NB4 (cell line): ENCODE results near the gene ESF1.

Experiments
- DNase-seq: peaks from one replicate; pipeline ENCODE4 v3.0.0; 2010; ENCODE audit warnings: low read depth
- H3K4me3 ChIP-seq: one replicate; pipeline ENCODE4 v1.5.1; 2011; ENCODE audit warnings: mild to moderate bottlenecking, low read depth, low read length, moderate library complexity
- MYC ChIP-seq: IDR thresholded peaks from 2 replicates; pipeline ENCODE4 v1.6.1; 2011; ENCODE audit warnings: low read depth, low read length
- POLR2A ChIP-seq: IDR thresholded peaks from 2 replicates; pipeline ENCODE4 v1.6.1; 2011; ENCODE audit warnings: mild to moderate bottlenecking; ENCODE audit not compliant: insufficient read length; ENCODE audit errors: extremely low read depth
- TF ChIP-seq, protein P1 (sequence below): IDR thresholded peaks from 2 replicates; pipeline ENCODE4 v1.6.1; 2011; ENCODE audit warnings: low read depth, low read length
- TF ChIP-seq, protein P2 (sequence below): IDR thresholded peaks from one replicate; pipeline ENCODE4 v1.5.1; 2012; ENCODE audit warnings: low read depth, low read length

ESF1 gene, protein sequence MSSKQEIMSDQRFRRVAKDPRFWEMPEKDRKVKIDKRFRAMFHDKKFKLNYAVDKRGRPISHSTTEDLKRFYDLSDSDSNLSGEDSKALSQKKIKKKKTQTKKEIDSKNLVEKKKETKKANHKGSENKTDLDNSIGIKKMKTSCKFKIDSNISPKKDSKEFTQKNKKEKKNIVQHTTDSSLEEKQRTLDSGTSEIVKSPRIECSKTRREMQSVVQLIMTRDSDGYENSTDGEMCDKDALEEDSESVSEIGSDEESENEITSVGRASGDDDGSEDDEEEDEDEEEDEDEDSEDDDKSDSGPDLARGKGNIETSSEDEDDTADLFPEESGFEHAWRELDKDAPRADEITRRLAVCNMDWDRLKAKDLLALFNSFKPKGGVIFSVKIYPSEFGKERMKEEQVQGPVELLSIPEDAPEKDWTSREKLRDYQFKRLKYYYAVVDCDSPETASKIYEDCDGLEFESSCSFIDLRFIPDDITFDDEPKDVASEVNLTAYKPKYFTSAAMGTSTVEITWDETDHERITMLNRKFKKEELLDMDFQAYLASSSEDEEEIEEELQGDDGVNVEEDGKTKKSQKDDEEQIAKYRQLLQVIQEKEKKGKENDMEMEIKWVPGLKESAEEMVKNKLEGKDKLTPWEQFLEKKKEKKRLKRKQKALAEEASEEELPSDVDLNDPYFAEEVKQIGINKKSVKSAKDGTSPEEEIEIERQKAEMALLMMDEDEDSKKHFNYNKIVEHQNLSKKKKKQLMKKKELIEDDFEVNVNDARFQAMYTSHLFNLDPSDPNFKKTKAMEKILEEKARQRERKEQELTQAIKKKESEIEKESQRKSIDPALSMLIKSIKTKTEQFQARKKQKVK

DNA sequence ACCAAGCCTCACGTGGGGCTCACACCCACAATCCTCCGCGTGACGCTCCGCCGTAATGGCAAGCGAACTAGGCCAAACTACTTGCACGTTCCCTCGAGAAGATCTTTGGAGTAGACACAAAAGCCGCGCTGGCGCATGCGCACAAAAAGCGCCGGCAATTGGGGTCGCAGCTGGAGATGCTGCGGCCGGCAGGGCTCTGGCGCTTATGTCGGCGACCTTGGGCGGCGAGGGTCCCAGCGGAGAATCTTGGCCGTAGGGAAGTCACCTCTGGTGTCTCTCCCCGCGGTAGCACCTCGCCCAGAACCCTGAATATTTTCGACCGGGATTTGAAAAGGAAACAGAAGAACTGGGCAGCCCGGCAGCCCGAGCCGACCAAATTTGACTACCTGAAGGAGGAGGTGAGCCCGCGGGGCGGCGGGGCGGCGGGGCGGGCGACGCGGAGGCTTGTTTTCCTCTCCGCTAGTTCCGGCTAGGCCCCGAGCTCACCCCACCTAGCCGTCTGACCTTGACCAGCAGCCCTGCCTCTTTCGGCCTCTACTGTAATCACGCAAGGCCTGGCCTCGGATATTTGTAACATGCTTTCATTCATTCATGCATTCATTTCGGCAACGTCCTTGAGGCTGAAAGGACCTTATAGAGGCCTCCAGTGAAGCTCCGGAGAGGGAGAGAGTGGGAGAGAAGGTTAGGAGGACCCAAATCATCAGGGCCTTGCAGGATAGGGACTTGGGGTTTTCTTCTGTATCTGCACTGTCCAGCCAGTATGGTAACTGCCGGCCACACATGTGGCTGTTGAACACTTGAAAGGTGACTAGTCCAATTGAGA is at the start of gene ESF1, which contains the start of gene NDUFAF5:
Gene ESF1 (minus strand): TSS at position 27 of the 823 bp plus-strand sequence. CDS start 1,779 bp downstream, outside the sequence.
Gene NDUFAF5 (plus strand): TSS at position 136 of the 823 bp plus-strand sequence. CDS start 41 bp downstream, at position 177.
- peak; percentile 98 for DNase-seq
- H3K4me3 ChIP-seq: peak within 1 kb of the TSS; percentile 98
- TF ChIP-seq MYC: peak; percentile 100
- TF ChIP-seq, protein P1, sequence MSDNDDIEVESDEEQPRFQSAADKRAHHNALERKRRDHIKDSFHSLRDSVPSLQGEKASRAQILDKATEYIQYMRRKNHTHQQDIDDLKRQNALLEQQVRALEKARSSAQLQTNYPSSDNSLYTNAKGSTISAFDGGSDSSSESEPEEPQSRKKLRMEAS: peak; percentile 99
- TF ChIP-seq POLR2A: peak; percentile 79
- TF ChIP-seq, protein P2, sequence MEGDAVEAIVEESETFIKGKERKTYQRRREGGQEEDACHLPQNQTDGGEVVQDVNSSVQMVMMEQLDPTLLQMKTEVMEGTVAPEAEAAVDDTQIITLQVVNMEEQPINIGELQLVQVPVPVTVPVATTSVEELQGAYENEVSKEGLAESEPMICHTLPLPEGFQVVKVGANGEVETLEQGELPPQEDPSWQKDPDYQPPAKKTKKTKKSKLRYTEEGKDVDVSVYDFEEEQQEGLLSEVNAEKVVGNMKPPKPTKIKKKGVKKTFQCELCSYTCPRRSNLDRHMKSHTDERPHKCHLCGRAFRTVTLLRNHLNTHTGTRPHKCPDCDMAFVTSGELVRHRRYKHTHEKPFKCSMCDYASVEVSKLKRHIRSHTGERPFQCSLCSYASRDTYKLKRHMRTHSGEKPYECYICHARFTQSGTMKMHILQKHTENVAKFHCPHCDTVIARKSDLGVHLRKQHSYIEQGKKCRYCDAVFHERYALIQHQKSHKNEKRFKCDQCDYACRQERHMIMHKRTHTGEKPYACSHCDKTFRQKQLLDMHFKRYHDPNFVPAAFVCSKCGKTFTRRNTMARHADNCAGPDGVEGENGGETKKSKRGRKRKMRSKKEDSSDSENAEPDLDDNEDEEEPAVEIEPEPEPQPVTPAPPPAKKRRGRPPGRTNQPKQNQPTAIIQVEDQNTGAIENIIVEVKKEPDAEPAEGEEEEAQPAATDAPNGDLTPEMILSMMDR: no peak

DNA sequence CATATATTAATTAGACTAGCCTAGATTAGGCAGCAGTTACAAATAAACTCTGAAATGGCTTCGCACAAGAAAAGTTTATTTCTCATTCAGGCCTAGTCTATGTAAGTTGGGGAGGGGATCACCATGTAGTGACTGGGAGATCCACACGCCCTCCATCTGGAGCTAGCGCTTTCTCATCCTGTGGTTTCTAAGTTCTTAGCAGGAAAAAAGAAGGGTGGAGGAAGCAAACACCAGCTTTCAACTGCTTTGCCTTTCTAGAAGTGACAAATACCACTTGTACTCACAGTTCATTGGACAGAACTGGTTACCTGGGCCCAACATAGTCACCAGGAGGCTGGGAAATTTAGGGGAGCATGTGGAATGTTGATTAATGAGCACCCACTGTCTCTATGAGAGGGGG is 46.8 kb upstream of the ESF1 start:
- TF ChIP-seq, protein P1: no peak
- no peak for TF ChIP-seq MYC
- TF ChIP-seq, protein P2: no peak
- no peak for TF ChIP-seq POLR2A
- DNase-seq: no peak
- H3K4me3 ChIP-seq: no peak overlapping the region

DNA sequence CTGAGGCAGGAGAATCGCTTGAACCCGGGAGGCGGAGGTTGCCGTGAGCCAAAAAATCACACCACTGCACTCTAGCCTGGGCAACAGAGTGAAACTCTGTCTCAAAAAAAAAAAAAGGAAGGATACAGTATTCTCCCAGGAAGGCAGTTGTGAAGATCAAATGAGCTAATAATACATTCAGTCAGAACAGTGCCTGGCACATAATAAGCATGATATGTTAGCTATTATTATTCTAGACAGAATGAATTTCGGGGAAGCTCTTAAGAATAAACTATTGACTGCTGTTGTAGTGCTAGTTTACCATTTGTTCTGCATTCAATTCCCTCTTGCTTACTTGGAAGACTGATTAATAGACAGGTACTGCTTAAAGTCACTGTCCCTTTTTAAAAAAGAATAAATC is 40.7 kb upstream of the ESF1 start:
- DNase-seq: no peak
- H3K4me3 ChIP-seq: no peak overlapping the region
- TF ChIP-seq MYC (no peak), POLR2A (no peak)
- TF ChIP-seq, protein P1: no peak
- TF ChIP-seq, protein P2: no peak

DNA sequence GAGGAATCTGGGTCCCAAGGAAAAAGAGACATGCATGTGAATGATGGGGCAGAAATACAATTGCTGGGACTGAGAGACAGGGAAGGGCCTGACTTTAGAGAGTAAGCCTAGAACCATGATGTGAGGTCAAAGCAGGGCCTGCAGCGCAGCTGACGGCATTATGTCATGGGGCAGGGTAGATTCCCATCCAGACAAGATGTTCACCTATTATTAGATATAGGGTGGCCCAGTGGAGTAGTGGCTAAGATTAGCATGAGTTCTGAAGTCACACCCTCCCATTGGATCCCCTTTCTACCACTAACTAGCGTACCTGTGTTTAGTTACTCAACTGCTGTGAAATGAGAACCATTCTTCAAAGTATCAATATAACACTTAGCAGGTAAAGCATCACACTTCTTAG is 39.7 kb upstream of the ESF1 start:
- DNase-seq: no peak
- TF ChIP-seq MYC: no peak
- TF ChIP-seq, protein P2: no peak
- no peak for TF ChIP-seq POLR2A
- TF ChIP-seq, protein P1: no peak
- no peak overlapping the region for H3K4me3 ChIP-seq

DNA sequence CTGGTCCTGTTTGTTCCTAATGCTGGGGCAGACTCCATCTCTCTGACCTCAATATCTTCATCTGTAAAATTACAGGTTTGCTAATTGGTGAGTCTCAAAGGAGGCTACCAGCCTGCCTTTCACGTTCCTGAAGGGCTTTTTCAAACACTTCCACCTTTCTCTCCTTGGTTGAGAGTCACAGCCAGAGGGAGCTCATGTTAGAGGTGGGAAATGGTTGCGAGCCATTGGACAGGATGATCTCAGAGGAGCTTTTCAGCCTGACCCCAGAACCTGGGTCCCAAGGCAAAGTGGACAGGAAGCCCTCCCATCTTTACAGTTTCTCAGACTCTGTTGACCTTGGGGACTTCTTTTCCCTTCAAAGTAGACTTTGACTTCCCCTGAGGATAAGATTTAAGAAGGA is 37.7 kb upstream of the ESF1 start:
- no peak overlapping the region for H3K4me3 ChIP-seq
- no peak for TF ChIP-seq MYC
- no peak for TF ChIP-seq POLR2A
- TF ChIP-seq, protein P1: no peak
- TF ChIP-seq, protein P2: no peak
- DNase-seq: no peak
